SW 1271 (cell line): ENCODE measurements around the gene JMY.
"Not testable (repeated sequence)": the region's sequence is repeated elsewhere in the genome, so short reads cannot be mapped to it uniquely, and the experiment has no call there.

Experiments used
- DNase-seq, 2 experiments: peaks; one replicate each; lab custom pipeline; 2025; lab: John Stamatoyannopoulos, UW

The JMY gene

GRCh38 chr5:79237740-79238560, 2.0 kb downstream of the JMY start:
- no peak for DNase-seq

- no peak for DNase-seq
Observed at GRCh38 chr5:79240561-79240960, 4.6 kb downstream of the JMY start.

DNA sequence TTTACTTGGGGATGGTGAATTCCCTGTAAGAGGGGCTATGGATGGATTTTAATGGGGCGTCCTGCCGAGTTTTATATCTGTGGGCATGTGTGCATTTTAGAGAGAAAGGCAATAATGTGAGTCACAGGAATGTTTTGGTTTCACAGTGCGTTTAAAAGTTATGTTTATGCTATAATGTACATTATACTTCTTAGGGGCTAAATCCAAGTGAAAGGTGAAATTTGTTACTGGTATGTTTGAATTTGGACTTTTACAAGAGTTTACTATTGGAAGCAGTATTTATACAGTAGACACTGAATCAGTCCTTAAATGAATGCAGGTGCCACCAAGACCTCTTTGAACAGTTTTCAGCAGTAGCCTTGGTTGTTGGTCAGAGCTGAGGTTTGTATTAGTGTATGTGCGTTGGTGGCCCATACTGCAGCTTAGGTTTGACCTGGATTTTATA, 5.6 kb downstream of the JMY start:
- no peak for DNase-seq

- DNase-seq: no peak
Observed at GRCh38 chr5:79242242-79243039, 6.5 kb downstream of the JMY start.

GRCh38 chr5:79243224-79243623, 7.3 kb downstream of the JMY start:
- no peak for DNase-seq

GRCh38 chr5:79254067-79254466, 18.1 kb downstream of the JMY start:
- DNase-seq: not testable (repeated sequence)

- peak in 1 of 2 experiments; percentile 47 for DNase-seq
Observed at GRCh38 chr5:79255786-79256557, 20.0 kb downstream of the JMY start.

DNA sequence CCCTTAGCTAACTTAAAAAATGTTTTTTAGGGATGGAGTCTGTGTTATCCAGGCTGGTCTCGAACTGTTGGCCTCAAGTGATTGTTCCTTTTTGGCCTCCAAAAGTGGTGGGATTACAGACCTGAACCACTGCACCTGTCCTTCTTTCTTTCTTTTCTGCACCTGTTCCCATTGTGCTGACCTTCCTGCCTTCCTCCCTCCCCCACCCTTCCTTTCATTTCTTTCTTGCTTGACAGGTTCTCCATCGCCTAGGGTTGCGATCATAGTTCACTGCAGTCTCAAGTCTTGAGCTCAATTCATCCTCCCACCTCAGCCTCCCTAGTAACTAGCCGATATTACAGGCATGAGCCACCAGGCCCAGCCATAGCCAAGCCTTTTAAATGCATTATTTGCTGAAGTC, 20.6 kb downstream of the JMY start:
- no peak for DNase-seq

DNA sequence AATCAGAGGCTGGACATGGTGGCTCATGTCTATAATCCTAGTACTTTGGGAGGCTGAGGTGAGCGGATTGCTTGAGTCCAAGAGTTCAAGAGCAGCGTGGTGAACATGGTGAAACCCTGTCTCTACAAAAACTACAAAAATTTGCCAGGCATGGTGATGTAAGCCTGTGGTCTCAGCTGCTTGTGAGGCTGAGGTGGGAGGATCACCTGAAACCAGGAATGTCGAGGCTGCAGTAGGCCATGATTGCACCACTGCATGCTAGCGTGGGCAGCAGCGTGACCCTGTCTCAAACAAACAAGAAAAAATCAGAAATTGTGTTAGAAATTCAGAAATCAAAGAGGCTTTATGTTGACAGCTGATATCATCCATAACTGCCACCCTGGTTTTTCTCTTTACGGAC, 21.4 kb downstream of the JMY start:
- no peak for DNase-seq

DNA sequence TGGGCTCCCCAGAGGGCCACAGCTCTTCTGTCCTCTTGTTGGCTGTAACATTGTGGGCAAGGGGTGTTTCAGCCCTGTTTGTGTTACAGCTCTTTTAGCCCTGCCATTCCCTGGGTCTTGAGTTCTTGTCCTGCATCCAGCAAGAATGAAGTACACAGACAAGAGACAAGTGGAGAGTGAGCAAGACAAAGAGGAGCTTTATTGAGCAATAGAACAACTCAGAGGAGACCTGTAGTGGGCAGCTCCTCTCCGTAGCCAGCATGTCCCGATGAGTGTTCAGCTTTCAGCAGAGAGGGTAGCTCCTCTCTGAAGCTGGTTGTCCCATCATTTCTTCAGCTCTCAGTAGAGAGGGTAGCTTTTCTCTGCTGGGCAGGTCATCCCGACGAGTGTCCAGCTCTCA, 22.9 kb downstream of the JMY start:
- DNase-seq: no peak

DNA sequence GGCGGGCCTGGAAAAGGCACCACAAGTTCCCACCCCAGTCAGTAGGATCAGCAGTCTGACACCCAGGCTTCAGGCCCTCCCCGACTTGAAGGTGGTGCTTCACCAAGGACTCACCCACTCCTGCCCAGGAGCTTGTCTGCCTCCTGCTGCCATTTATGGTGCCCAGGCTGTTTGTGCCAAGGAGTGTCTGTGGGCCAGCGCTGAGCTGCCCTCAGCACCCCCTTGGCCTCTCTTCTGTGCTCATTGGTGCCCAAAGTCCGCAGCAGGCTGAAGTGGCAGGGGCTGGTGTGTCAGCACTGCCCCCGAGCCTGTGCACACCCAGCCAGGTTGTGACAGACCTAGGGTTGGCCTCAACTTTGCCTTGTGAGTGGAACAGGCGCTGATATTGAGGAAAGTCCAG, 23.5 kb downstream of the JMY start:
- DNase-seq: no peak

GRCh38 chr5:79259810-79260209, 23.9 kb downstream of the JMY start:
- DNase-seq: no peak

GRCh38 chr5:79261897-79262296, 26.0 kb downstream of the JMY start:
- DNase-seq: no peak

- no peak for DNase-seq
Observed at GRCh38 chr5:79263290-79263689, 27.4 kb downstream of the JMY start.

DNA sequence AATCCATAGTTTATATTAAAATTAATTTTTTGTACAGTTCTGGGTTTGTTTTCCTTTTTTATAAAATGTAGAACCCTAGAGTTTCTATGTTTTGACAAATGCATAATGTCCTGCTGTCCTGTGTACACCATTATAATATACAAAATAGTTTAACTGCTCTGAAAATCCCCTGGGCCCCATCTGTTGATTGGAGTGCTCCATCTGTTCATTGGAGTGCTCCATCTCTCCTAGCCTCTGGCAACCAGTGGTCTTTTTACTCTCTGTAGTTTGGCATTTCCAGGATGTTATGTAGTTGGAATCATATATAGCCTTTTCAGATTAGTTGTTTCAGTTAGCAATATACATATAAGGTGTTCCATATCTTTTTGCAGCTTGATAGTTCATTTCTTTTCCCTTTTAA, 31.2 kb downstream of the JMY start:
- DNase-seq: no peak

GRCh38 chr5:79269733-79270166, 33.8 kb downstream of the JMY start:
- no peak for DNase-seq

DNA sequence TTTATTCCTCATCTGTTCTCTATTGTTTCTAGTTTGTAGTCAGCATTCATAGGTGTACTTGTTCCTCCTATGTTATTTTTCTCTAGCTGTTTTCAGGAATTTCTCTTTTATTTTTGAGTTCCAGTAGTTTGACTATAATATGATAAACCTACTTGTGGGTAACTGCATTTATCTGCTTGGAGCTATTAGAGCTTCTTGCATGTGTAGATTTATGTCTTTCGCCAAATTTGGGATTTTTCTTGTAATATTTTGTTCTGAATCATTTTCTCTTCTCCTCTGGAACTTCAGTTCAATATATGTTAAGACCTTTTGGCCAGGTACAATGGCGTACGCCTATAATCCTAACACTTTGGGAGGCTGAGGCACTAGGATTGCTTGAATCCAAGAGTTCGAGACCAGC, 37.4 kb downstream of the JMY start:
- no peak for DNase-seq

DNA sequence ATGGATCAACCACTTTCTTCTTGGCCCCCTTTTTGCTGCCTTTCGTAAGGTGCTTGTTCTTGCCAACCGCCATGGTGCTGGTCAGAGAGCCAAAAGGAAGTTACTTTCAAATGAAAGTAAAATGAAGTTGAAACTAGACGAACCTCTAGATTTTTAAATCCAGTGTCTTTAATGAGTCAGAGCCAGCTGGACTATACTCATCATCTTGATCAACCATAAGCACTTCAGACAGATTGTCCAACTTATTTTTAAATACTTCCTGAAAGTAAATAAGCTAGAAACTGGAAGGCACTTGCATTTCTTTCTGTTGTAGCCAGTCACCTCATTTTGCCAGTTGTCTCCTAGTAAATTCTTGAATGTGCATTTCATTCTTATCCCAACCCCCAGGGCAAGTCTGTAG, 48.9 kb downstream of the JMY start:
- DNase-seq: no peak

- no peak for DNase-seq
Observed at GRCh38 chr5:79285285-79285684, 49.4 kb downstream of the JMY start.

DNA sequence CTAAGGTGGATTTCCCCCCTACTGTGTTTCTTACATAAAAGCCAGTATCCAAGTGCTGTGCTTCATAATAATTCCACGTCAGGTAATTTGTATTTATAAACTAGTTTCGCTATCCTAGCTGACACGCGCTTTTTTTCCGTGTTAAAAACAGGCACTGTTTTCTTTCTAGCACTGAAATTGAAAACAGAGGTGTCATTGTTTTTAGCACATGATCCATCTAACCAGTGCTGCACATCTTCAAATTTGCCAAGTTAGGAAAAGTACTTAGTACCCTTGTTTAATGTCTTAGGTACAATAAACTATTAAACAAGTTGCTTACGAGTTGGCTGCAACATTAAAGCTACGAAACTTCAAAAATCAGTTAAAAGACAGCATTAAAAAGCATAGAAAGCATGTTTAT, 49.9 kb downstream of the JMY start:
- DNase-seq: no peak

DNA sequence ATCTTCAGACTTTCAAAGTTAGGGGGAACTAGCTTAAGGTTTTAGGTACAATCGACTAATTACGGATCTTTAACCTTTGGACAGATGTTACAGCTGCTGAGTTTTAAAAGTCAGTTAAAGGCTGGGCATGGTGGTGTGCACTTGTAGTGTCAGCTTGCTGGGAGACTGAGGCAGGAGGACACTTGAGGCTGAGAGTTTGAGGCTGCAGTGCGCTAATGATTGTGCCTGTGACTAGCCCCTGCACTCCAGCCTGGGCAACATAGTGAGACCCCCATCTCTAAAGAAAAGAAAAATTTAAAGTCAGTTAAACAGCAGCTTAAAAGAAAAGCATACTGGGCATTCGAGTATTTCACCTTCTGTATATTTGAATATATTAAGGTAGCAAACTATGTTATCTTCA, 51.4 kb downstream of the JMY start:
- no peak for DNase-seq

DNA sequence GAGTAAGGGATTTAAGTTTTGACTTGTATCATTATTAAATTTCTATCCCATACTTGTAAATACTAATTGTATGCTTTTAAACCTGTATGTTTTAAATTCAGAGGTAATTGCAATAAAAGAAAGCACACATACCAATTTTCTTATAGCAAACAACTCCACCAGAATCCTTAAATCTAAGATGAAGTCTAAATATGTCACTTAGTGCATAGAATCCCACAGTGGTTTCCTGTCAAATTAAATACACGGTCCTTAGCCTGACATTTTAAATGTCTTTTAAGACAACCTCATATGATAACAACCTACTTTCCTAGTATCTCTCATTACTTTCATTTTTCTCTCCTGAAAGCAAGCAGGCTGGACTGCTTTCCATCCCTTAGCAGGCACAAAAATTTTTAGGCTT, 52.0 kb downstream of the JMY start:
- DNase-seq: no peak

DNA sequence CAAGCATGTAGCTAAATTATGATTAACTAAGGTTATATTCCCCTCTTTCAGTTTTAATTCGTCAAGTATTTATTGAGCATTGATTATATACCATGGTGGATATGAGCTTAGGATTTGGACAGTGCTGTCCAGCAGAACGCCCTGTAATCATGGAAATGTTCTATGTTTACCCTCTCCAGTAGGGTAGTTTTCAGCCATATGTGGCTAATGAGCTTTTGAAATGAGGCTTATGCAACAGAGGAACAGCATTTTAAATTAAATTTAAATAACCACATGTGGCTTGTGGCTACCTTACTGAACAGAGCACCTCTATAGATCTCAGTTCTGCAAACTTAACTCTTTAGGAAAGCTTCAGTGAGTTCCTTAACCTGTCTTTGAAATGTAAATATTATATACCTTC, 59.1 kb downstream of the JMY start:
- DNase-seq: no peak
